Measurements from ENCODE around the gene LAMP5.

Gene LAMP5

GRCh38 chr20:9514461-9515213 lies at the start of gene LAMP5:
Gene LAMP5 (plus strand): TSS chr20:9514590. CDS start chr20:9514853, 263 bp downstream.
- no peak for DNase-seq (ENCODE audit: low spot score)

- DNase-seq (ENCODE audit: low spot score), result no peak
These were observed 46.4 kb upstream of the LAMP5 start for GRCh38 chr20:9467995-9468394.

GRCh38 chr20:9474835-9475415 lies 39.5 kb upstream of the LAMP5 start:
- no peak for DNase-seq (ENCODE audit: low spot score)

- no peak for DNase-seq (ENCODE audit: low spot score)
These were observed 38.9 kb upstream of the LAMP5 start for GRCh38 chr20:9475456-9475855.

GRCh38 chr20:9476174-9476573 lies 38.2 kb upstream of the LAMP5 start:
- DNase-seq (ENCODE audit: low spot score), result no peak

GRCh38 chr20:9476637-9477036 lies 37.8 kb upstream of the LAMP5 start:
- no peak for DNase-seq (ENCODE audit: low spot score)

- no peak for DNase-seq (ENCODE audit: low spot score)
These were observed 35.6 kb upstream of the LAMP5 start for GRCh38 chr20:9478771-9479170.

- DNase-seq (ENCODE audit: low spot score), result no peak
These were observed 34.3 kb upstream of the LAMP5 start for GRCh38 chr20:9480066-9480465.

GRCh38 chr20:9482180-9482579 lies 32.2 kb upstream of the LAMP5 start:
- no peak for DNase-seq (ENCODE audit: low spot score)

GRCh38 chr20:9483131-9483530 lies 31.3 kb upstream of the LAMP5 start:
- no peak for DNase-seq (ENCODE audit: low spot score)

GRCh38 chr20:9485614-9486340 lies 28.6 kb upstream of the LAMP5 start:
- no peak for DNase-seq (ENCODE audit: low spot score)

GRCh38 chr20:9487231-9487630 lies 27.2 kb upstream of the LAMP5 start:
- DNase-seq (ENCODE audit: low spot score), result no peak

GRCh38 chr20:9488063-9488462 lies 26.3 kb upstream of the LAMP5 start:
- DNase-seq (ENCODE audit: low spot score), result no peak

- no peak for DNase-seq (ENCODE audit: low spot score)
These were observed 24.2 kb upstream of the LAMP5 start for GRCh38 chr20:9490161-9490560.

GRCh38 chr20:9490631-9491030 lies 23.8 kb upstream of the LAMP5 start:
- no peak for DNase-seq (ENCODE audit: low spot score)

GRCh38 chr20:9491324-9491723 lies 23.1 kb upstream of the LAMP5 start:
- DNase-seq (ENCODE audit: low spot score), result no peak

GRCh38 chr20:9492067-9492466 lies 22.3 kb upstream of the LAMP5 start:
- no peak for DNase-seq (ENCODE audit: low spot score)

GRCh38 chr20:9493803-9494202 lies 20.6 kb upstream of the LAMP5 start:
- no peak for DNase-seq (ENCODE audit: low spot score)

GRCh38 chr20:9495701-9496100 lies 18.7 kb upstream of the LAMP5 start:
- no peak for DNase-seq (ENCODE audit: low spot score)

- DNase-seq (ENCODE audit: low spot score), result no peak
These were observed 18.2 kb upstream of the LAMP5 start for GRCh38 chr20:9496155-9496554.

GRCh38 chr20:9498322-9498721 lies 16.1 kb upstream of the LAMP5 start:
- no peak for DNase-seq (ENCODE audit: low spot score)

GRCh38 chr20:9499126-9499899 lies 15.1 kb upstream of the LAMP5 start:
- no peak for DNase-seq (ENCODE audit: low spot score)
